Measurements from ENCODE around the gene BSG.
"Not testable (repeated sequence)": the region's sequence is repeated elsewhere in the genome, so short reads cannot be mapped to it uniquely, and the experiment has no call there.

Gene BSG

GRCh38 chr19:573519-573825, 1.1 kb downstream of the BSG start:
- no peak for FAIRE-seq

- no peak for FAIRE-seq
Measured at GRCh38 chr19:574658-575526, 2.5 kb downstream of the BSG start.

GRCh38 chr19:575527-576506, 3.4 kb downstream of the BSG start:
- no peak for FAIRE-seq

GRCh38 chr19:576768-577438, 4.5 kb downstream of the BSG start:
- no peak for FAIRE-seq

- no peak for FAIRE-seq
Measured at GRCh38 chr19:577439-578392, 5.3 kb downstream of the BSG start.

GRCh38 chr19:579111-579841, 6.9 kb downstream of the BSG start:
- no peak for FAIRE-seq

DNA sequence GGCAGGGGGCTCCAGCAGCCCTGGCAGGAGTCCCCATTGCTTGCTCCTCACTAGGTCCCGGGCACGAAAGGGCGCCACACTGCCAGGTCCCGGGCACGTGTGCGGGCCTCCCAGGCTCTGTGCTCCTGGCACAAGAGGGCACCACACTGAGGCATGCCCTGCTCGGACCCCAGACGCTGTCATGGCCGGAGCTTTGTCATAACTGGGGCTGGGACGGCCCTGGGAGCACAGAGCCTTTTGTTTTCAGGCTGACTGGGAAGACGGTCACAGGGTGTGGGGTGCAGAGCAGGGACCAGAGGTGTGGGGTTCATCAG, 7.4 kb downstream of the BSG start:
- FAIRE-seq: no peak

DNA sequence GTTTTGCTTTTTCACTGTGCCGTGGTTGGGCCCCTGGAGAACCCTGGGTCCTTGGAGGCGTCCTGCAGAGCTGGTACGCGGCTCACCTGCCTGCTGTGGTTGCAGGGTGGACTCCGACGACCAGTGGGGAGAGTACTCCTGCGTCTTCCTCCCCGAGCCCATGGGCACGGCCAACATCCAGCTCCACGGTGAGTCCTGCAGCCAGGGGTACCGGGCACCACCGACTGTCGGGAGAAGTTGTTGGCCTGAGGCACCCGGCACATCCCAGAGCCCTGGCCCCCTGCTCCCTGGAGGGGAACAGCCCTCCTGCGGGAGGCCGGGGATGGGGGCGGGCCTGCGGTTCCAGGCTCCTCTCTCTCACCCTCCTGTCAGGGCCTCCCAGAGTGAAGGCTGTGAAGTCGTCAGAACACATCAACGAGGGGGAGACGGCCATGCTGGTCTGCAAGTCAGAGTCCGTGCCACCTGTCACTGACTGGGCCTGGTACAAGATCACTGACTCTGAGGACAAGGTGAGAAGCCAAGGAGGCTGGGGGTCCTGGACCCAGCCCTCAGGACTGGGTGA, 8.0 kb downstream of the BSG start:
- no peak for FAIRE-seq

GRCh38 chr19:581399-582111, 9.2 kb downstream of the BSG start:
- FAIRE-seq: no peak

- FAIRE-seq: no peak
Measured at GRCh38 chr19:582497-583197, 10.3 kb downstream of the BSG start.

DNA sequence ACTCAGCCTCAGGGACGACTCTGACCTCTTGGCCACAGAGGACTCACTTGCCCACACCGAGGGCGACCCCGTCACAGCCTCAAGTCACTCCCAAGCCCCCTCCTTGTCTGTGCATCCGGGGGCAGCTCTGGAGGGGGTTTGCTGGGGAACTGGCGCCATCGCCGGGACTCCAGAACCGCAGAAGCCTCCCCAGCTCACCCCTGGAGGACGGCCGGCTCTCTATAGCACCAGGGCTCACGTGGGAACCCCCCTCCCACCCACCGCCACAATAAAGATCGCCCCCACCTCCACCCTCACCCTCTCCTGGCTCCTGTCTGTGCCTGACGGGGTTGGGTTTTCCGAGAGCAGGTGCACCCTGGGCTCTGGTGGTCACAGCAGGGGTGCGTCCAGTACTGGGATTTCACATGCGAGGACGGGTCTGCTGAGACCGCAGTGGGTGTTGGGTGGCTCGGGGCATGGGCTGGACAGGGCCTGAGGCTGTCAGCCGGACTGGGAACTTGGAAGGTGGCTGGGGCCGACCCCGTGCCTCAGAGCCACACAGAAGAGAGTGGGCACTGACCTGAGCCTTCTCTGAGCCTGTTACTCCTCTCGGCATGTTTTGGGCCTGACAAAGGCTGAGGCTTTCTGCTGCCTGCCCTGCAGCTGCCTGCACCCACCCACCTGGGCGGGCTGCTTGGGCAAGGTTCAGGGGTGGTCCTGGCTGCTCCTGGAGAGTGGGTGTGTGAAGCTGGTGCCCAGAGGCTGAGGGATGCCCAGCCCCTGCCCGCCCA, 11.0 kb downstream of the BSG start:
- FAIRE-seq: no peak

- no peak for FAIRE-seq
Measured at GRCh38 chr19:583968-584239, 11.5 kb downstream of the BSG start.

DNA sequence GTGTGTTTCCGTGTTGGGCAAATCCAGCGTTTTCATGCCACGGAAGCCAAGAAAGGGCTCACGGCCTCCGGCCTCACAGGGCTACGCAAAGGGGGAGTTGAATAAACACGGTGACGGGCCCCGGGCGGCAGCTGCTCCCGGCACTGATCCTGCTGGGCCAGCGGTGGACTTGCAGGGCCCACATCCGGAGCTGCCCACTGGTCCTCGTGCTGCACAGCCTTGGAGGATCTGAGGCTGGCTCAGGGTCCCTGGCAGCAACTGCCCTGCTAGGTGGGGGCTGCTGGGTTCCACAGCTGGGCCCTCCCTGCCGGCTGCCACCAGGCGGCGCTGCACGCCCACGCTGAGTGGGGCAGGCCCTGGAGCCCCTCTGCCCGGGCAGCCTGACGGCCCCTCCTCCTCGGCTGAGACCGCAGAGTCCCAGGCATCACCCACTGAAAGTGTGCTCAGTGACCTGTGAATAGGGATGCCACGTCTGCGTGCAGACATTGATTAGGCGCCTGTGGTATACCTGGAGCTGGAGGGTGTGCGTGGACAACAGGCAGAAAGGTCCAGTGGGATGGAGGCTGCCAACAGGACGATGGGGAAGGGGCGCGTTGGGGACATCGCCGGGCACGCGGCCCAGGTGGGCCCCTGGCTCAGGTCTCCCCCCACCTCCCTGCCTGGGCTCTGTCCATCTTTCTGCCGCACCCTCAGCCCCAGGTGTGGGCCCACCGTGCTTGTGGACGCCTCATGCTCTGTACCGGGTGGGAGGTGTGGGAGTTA, 12.0 kb downstream of the BSG start:
- no peak for FAIRE-seq

GRCh38 chr19:585146-585545, 12.8 kb downstream of the BSG start:
- not testable (repeated sequence) for FAIRE-seq

GRCh38 chr19:585551-586110, 13.2 kb downstream of the BSG start:
- FAIRE-seq: no peak

GRCh38 chr19:588093-588740, 15.8 kb downstream of the BSG start:
- no peak for FAIRE-seq

All from colon (tissue), 2 donors.